HG03354 (cell line): Measurements from ENCODE around the gene INVS.
A peak's percentile ranks its signal among the peaks of the same experiment; 100 is the strongest.

Experiments
- ATAC-seq: cut with Tn5 transposase; IDR thresholded peaks from one replicate; pipeline ENCODE4 v1.9.1; 2021; ENCODE audit warnings: mild to moderate bottlenecking; ENCODE audit not compliant: unreplicated experiment, poor library complexity, severe bottlenecking

INVS gene

DNA sequence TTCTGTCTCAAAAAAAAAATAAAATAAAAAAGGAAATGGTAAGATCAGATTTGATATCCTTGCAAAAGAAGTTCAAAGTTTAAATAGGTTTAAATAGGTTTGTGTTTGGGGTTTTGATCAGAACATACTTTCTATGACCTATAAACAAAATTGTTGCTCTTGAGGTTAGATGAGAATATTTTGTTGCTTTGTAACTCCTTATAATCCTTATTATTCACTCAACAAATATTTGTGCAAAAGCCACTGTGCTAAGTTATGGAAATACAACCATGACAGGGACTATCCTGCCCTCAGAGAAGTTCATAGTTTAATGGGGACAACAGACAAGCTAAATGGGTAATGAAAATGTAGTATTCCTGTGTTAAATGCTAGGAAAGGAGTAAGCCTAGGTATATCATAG lies 71.5 kb downstream of the INVS start:
- no peak for ATAC-seq

DNA sequence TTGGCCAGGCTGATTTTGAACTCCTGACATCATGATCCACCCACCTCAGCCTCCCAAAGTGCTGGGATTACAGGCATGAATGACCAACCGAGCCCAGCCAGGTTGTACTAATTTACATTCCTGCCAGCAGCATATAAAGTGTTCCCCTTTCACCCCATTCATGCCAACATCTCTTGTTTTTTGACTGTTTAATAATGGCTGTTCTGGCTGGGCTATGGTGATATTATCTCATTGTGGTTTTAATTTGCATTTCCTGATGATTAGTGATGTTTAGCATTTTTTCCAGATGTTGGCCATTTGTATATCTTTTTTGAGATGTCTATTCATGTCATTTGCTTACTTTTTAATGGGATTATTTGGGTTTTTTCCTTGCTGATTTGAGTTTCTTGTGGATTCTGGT lies 87.3 kb downstream of the INVS start:
- ATAC-seq = no peak

DNA sequence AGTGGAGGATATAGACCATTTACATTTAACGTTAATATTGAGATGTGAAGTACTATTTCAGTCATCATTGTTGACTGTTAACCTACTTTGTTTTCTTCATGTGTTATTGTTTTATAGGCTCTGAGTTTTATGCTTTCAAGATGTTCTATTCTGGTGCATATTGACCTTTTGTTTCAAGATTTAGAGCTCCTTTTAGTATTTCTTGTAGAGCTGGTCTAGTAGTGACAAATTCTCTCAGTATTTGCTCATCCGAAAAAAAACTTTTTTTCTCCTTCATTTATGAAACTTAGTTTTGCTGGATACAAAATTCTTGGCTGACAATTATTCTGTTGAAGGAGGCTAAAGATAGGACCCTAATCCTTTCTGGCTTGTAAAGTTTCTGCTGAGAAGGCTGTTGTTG lies 91.3 kb downstream of the INVS start:
- no peak for ATAC-seq

DNA sequence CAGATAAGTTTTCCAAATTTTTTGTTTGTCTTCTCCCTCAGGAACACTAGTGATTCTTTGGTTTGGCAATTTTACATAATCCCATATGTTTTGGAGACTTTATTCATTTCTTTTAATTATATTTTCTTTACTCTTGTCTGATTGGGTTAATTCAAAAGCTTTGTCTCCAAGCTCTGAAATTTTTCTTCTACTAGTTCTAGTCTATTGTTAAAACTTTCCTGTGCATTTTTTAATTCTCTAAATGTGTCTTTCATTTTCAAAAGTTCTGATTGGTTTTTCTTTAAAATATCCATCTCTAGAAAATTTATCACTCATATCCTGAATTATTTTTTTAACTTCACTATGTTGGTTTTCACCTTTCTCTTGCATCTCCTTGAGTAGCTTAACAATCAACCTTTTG lies 92.2 kb downstream of the INVS start:
- no peak for ATAC-seq

DNA sequence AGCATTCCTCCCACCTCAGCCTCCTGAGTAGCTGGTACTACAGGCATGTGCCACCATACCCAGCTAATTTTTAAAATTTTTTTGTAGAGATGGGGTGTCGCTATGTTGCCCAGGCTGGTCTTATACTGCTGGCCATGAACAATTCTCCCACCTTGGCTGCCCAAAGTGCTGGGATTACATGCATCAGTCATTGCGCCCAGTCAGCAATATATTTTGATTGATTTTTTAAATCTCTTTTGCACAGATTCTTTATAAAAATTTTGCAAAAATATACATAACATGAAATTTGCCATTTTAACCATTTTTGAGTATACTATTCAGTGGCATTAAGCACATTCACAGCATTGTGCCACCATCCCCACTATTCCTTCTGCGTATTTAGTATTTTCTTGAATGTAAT lies 94.0 kb downstream of the INVS start:
- ATAC-seq = no peak

DNA sequence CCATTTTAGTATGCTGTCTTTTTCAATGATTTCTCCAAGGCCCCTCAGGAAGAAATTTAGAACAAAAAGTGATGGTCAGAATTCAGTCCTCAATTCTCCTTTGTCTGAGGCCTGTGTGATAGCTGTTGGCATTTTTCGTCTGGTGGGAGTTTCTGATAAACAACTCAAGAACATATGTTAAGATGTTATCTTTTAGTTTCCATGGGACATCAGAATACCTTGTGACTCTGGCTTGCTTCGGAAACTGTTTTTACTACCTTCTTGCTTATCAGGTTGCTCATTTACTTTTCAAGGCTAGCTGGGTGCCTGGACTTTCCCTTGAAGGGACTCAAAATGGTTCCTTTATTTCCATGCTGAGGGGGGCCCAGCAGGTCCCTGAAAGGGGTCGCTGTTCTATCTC lies 97.2 kb downstream of the INVS start:
- no peak for ATAC-seq

DNA sequence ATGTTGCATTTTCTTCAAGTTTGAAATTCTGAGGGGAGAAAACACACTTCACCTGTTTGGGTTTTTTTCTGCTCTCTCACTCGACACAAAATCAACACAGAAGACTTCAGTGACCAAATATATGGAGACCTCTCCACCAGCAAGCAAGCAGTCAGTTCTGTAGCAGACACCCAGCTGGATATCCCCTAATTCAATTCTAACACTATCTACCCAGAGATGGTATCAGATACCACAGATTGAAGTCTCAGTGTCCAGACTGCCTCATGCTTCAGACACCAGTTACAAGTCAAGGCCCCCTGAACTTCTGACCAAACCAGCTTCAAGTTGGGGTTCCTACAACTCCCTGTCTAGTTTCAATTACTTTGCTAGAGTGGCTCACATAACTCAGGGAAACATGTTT lies 97.8 kb downstream of the INVS start:
- ATAC-seq = no peak

DNA sequence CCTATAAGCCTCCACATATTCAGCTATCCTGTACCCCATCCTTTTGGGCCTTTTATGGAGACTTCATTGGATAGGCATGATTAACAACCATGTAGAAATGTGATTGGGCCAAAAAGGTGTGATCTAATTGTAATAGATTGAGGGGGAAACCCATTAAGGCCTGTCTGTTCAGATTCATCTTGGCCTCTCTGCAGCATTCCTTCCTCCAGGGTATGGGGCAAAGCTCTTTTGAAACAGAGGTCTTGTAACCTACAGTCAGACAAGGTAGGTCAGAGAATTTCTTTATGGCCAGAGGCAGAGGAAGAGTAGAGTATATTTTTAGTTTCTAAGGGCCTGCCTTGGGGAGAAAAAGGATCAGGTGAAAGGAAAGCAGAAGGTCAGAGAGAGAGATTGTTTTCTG lies 98.5 kb downstream of the INVS start:
- no peak for ATAC-seq

DNA sequence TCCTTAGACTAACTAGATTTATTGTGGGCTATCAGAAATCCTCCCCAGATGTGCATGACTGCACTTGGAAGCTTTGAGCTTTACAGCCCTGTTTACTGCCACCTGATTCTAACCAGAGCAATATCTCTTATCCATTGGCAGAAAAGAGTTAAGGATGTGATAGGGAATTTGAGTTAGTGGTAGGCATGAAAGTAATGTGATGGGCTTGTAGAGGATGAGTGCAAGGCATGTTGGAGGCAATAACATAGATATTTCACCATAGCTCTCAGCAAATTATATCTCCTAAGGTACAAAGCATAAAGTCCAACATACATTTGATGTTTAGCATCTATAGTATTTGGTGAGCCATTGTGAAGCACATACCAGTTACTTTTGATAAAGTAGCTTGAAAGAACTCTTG lies 103.8 kb downstream of the INVS start:
- ATAC-seq = no peak

DNA sequence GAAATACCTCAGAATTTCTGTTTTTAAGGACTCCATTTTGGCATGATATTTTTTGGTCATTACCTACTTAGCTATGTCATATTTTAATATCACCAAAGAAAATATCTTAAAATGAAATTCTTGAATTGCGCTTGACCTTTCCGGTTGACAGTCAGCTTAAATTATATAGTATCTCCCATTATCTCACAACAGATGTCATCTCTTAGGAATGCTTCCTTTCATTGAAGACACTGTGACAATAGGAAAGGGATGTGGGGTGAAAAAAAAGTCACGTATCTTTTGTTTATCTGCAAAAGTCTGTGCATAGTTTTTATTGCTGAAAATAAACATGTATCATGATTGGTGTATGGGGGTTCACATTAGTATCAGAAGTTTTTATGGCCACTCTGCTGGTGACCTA lies 105.8 kb downstream of the INVS start:
- no peak for ATAC-seq

DNA sequence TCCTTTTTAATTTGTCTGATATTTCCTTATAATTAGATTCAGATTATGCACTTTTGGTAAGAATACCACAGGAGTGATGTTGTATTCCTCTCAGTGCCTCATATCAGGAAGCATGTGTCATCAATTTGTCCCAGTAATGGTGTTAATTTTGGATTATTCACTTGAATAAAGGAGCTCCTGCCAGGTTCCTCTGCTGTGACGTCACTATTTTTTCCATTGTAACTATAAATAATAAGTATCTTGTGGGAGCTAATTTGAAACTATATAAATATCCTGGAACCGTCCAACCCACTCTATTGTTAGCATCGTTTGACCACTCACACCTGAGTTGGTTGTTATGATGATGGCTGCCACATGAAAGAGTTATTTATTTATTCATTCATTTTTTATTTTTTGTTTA lies 107.9 kb downstream of the INVS start:
- no peak for ATAC-seq

DNA sequence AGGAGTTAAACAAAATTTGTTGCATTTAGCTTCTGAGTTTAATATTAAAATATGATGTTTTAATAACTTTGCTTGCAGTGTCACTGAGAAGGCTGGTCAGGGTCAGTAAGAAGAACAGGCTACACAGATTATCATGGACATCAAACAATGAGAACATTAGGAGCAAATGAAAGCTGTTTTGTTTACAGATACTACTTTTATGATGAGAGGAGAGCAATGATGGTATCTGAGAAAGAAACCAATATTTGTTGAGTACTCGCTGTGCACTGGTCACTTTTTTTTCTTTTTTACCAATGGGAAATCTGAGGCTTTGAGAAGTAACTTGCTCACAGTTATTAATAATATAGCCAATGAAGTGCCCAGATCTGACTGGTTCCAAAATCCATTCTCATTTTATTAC lies 109.6 kb downstream of the INVS start:
- ATAC-seq = no peak

DNA sequence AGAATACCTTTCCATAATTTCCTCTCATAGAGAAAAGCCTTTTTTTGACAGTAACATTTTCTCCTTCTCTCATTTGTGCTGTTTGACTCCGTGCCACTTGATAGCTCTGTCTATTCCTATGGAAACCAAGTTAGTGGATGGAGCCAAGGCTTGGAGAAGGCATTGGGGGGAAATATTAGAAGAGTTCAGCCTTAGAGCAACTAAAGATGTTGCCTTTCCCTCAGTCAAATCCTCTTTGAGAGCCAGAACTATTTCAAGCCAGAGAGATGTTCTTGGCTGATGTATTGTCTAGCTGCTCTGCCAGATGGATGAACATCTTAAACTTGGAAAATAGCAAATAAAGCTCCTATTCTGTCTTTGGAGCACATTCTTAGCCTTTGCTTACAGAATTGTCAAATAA lies 112.4 kb downstream of the INVS start:
- no peak for ATAC-seq

DNA sequence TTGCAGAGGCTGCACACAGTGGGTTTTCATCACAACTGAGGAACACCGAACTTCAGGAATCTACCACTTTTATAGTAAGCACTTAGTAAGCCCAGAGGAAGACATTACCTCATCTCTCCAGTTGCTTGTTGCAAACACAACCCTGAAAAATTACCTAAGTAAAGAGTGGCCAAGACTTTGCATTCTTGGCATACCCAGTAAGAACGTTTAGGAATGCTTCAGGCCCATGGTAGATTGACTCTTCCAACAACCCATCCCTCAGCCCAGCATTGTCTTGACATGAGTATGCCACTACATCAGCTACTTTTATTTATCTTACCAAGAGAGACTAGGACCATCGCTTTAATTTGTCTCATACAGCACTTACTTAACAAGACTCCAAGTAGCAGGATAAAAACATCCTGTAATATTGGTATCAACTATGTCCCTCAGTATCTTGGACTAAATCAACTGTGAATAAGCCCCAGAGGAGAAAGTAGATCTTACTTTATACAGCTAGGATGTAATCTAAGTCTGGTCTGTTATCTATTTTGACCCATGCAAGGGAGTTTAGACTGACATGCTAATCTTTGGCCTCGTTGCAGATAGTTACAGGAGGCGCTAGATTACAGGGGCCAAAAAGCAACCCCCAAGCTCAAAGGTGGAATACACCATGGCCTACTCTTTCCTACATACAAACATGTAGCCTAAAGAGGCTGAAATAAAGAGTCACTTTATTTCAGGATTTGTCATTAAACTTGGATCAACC lies 114.9 kb downstream of the INVS start:
- ATAC-seq = no peak

DNA sequence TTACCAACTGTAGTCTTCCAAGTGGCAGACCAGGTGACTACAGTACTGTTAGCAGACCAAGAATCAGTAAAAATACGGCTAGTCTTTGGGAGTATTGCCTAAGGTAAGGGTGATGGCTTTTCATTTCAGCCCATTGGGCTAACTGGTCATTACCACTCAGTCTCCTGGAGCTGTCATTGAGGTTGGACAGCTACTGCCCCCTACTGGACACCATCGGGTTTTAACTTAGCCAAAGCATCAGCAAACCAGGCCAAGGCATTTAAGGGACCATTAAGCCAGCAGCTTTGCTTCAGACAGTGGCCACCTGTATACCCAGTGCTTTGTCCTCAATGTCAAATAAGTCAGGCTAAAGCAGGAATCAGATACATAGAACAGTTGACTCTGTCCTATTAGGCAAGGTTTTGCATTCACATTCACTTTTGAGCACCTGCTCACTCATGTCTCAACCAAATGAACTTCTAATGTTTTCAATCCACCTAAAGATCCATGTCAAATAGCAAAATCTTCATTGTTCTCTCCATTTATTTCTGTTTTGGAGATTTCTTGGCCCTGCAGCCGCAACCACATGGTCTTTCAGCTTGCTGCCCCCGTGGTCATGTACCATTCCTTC lies 117.2 kb downstream of the INVS start:
- ATAC-seq = peak; percentile 78

DNA sequence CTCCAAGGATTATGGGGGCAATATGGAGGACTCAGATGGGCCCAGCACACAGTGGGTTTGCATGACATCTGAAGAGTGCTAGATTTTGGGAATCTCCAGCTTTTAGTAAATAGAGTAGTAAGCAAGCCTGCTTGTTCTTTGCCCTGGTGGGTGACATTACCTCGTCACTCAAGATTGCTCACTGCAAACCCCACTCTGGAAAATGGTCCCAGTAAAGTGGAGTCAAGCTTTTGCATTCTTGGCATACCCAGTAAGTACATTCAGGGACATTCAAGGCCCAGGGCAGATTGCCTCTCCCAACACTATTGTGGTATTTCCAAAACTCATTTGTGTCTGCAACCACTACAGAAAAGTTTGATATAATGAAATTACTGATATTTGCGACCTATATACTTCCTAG lies 118.5 kb downstream of the INVS start:
- ATAC-seq = no peak

DNA sequence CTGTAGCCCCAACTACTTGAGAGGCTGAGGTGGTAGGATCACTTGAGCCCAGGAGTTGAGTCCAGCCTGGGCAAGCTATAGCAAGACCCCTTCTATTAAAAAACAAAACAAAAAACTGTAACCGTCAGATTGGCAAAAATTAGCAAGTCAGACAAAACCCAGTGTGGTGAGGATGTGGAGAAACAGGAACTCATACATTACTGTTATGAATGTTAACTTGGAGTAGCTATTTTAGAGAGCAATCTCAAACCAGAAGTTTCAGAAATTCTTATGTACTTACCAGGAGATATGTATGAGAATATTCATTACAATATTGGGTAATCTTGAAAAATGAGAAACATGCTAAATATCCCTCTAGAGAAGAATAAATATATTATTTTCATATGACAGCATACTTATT lies 120.3 kb downstream of the INVS start:
- peak; percentile 65 for ATAC-seq

DNA sequence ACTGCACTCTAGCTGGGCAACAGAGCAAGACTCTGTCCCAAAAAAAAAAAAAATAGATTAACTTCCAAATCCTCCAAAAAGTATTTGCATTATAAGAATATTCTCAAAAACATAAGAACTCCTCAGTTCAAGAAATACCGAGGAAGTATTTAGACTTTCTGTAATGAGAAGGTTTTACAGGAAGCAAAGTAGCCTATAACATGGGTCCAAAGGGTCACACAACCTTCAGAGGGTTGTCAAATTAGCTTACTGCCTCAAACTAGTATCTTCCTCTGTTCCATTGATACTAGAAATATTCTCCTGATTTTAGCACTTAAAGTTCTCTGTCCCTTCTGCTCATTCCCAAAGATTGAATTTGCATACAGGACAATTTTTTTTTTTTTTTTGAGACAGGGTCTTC lies 121.9 kb downstream of the INVS start:
- ATAC-seq = no peak

DNA sequence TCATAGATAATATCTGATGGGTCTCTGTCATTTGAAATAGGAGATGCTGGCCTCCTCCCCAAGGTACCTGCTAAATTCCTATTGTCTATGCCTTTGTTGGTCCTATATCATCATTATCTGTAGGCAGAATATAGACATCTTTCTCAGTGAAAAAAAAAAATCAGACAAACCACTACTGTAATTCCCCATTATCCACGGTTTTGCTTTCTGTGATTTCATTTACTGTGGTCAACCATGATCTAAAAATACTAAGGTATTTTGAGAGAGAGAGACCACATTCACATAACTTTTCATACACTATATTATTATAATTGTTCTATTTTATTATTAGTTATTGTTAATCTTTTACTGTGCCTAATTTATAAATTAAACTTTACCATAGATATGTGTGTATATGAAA lies 122.5 kb downstream of the INVS start:
- ATAC-seq = no peak

DNA sequence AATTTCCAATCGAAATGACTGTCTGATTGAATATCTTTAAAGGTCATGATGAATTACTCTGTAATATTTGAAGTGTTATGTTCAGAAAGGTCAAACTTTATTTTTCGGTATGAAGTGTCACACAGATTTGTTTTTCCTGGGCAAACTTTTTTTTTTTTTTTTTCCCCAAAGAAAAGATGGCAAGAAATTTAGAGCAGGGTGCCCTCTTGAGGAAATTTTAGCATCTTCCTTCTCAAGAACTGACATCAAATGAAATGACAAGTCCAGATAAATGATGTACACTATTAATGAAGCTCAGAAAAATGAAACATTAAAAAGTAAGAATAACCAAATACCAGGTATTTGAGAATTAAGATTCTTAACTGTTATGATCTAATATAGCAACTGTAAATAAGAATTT lies 123.6 kb downstream of the INVS start:
- ATAC-seq = no peak

DNA sequence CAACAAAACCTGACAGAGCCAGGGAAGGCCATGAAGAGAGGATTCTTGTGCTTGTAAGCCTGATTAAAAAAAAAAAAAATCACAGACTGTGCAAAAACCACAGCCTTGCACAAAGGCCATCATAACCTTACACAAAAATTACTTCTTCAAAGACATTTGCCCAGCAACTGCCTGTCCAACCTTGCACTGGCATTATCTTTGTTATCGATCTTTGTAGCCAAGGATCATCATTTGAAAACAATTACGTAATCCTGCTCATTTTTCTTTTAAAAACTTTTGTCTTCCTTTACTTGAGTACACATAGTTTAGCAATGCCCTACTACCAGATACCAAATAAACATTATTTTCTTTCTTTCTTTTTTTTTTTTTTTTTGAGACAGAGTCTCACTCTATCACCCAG lies 128.6 kb downstream of the INVS start:
- ATAC-seq = no peak

DNA sequence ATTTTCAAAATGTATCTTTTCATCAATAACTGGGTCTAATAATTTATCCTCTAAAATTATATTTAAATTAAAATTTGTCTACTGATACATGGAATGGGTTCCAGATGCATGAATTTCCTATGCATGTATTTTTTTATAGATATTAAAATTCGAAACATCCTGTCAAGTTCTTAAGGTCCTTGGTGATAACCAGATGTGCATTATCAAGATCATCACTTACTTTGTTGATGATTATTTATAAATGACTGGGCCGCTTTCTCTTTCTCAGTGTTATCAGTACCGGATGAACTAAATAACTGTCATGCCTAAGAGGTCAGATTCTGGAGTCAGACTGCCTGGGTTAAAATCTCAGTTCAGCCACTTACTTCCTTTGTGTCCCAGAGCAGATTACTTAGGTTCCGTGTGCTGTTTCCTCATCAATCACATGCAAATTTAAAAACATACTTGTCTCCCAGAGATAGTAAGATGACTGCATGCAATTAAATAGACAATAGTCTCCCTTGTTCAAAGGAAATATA lies 129.4 kb downstream of the INVS start:
- no peak for ATAC-seq
